Neutrophil (primary cell): ENCODE measurements around the gene POU3F1.

Experiments
- H3K27ac ChIP-seq: fragments of 200-600 bp; sonication (generic); 2 replicates; pipeline ENCODE4 v1.5.1; 2016; ENCODE audit warnings: mild to moderate bottlenecking, moderate library complexity
- H3K27me3 ChIP-seq: fragments of 200-600 bp; sonication (generic); 2 replicates; pipeline ENCODE4 v1.6.0; 2016; ENCODE audit warnings: mild to moderate bottlenecking
- H3K36me3 ChIP-seq: fragments of 200-600 bp; sonication (generic); 2 replicates; pipeline ENCODE4 v1.5.1; 2017
- H3K4me1 ChIP-seq, 2 experiments: fragments of 200-600 bp in 1 of 2; sonication (generic) in 1 of 2; 1 replicate in 1 of 2; 2 replicates in 1 of 2; pipeline versions ENCODE4 v1.5.1 to v1.6.1; 2013 to 2016; ENCODE audit warnings: low read depth in 1 of 2, low read length in 1 of 2, mild to moderate bottlenecking in 1 of 2, moderate library complexity in 1 of 2; ENCODE audit not compliant: control insufficient read depth in 1 of 2, insufficient read depth in 1 of 2
- H3K4me3 ChIP-seq, 2 experiments: fragments of 200-600 bp in 1 of 2; sonication (generic) in 1 of 2; 1 replicate in 1 of 2; 2 replicates in 1 of 2; pipeline ENCODE4 v1.5.1; 2013 to 2016; ENCODE audit warnings: low read depth in 1 of 2, low read length in 1 of 2, mild to moderate bottlenecking in 1 of 2, moderate library complexity in 1 of 2
- H3K9me3 ChIP-seq: fragments of 200-600 bp; sonication (generic); 2 replicates; pipeline ENCODE4 v1.5.1; 2016
- TF ChIP-seq, protein P1 (sequence below): fragments of 200-600 bp; sonication (generic); IDR thresholded peaks from 2 replicates; pipeline ENCODE4 v1.5.1; 2016; ENCODE audit warnings: antibody characterized with exemption

POU3F1 gene

DNA sequence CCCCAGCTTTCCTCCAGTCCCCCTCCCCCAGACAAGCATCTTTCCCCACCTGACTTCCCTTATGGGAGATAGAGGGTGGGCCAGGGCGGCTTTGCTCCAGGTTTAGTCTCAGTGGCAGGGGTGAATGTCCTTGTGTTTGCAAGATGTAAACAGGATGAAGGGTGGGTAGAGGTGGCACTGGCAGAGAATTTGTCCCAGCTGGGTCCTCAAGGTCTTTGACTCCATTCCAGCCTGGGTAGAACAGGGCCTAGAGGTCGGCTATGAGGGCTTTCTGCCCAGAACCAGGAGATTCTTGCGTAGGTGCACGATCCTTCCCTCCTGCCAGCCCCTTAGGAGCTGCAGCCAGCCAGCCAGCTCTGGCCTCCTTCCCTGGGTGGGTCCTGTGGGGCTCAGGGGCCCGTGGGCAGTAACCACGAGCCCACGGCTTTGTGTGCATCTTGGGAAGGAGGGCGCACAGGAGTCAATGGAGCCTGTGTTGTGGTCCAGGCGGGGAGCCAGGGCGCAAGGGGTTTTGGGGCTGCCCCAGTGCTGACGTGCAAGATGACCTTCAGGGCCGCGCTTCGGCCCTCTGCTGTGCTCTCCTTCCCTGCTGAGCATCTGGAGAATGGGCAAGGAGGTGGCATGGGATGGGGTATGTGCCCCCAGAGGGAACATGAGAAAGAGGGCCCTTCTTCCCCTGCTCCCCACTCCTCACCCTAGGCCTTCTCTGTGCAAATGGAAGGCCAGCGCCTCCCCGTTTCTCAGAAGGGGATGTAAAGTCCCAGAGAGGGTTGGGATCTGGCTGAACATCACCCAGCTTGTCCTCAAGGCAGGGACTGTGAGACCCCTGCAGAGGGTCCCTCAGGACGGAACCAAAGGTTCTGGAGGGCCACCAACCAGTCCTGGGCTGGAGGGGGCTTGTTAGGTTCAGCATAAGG lies 15.7 kb downstream of the POU3F1 start:
- peaks cover 6% of the 10 kb centered on the region for H3K36me3 ChIP-seq
- H3K9me3 ChIP-seq = no peaks in the 10 kb centered on the region
- no peak overlapping the region for H3K27ac ChIP-seq
- peaks cover 10 to 11% of the 10 kb centered on the region in 2 experiments for H3K4me1 ChIP-seq
- H3K27me3 ChIP-seq = peaks cover 30% of the 10 kb centered on the region
- H3K4me3 ChIP-seq = no peak overlapping the region
- TF ChIP-seq, protein P1, sequence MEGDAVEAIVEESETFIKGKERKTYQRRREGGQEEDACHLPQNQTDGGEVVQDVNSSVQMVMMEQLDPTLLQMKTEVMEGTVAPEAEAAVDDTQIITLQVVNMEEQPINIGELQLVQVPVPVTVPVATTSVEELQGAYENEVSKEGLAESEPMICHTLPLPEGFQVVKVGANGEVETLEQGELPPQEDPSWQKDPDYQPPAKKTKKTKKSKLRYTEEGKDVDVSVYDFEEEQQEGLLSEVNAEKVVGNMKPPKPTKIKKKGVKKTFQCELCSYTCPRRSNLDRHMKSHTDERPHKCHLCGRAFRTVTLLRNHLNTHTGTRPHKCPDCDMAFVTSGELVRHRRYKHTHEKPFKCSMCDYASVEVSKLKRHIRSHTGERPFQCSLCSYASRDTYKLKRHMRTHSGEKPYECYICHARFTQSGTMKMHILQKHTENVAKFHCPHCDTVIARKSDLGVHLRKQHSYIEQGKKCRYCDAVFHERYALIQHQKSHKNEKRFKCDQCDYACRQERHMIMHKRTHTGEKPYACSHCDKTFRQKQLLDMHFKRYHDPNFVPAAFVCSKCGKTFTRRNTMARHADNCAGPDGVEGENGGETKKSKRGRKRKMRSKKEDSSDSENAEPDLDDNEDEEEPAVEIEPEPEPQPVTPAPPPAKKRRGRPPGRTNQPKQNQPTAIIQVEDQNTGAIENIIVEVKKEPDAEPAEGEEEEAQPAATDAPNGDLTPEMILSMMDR = no peak

DNA sequence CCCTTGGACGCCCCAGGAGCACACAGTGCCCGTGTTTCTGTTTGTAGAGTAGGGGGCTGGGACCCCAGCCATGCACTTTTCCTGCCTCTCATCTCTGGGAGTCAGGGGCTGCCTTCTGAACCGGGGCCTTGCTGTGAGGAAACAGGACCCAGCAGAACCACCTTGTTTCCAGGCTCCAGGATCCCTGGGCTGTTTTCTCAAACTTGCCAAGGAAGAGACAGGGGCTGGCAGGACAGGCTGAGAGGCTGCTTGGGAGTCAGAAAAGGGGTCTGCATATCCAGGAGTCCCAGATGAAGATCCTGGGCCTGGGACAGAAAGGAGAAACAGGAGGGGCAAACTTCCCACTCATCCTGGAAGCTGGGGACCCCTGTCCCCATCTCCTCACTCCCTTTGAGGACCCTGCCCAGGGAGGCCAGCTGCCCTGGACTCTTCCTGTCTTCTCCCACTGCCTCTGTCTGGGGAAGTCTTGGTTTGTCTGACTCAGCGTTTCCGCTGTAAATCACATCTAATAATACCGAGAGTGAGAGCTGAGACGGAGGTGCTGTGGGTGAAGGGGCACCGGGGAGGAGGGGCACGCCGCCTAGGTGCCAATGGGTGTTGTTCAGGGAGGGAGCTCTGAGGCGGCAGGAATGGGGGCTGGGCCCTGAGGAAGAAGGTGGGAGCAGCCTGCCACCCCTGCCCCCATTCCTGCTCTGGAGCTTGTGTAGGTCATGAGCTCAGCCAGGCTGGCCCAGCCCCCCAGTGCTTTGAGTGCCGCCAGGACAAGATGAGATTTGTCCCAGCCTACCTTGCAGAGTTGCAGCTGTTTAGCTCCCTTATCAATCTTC lies 16.7 kb downstream of the POU3F1 start:
- Histone ChIP-seq H3K4me1 (peaks cover 10 to 11% of the 10 kb centered on the region in 2 experiments), H3K4me3 (no peak overlapping the region), H3K27ac (no peak overlapping the region), H3K27me3 (peaks cover 30% of the 10 kb centered on the region), H3K36me3 (peaks cover 16% of the 10 kb centered on the region), H3K9me3 (no peaks in the 10 kb centered on the region)
- TF ChIP-seq, protein P1 = no peak

DNA sequence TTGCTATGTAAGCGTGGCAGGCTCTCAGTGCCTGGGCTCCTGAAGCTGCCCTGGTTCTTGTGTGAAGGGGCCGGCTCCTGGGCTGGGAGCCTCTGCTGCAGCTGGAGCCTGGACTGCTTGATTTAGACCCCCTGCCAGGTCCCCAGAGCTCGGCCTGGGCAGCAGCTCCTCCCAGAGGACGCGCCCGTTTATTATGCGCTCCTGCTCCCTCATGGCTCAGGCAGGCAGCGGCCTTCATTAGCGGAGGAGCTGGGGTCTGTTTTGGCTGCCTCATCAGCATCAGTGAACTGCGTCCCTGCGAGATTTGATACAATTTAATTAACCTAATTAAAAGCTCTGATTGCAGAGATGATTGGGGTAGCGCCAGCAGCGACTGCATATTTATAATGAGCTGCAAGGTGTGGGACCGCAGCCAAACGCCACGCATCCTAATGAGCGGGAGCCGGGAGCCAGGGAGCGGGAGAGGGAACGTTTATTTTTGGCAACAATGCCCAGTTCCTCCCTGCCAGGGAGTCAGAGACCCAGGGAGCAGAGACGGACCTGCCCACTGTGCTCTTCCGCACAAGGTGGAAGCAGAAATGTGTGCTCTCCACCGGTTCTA lies 17.4 kb downstream of the POU3F1 start:
- peaks cover 10 to 11% of the 10 kb centered on the region in 2 experiments for H3K4me1 ChIP-seq
- H3K4me3 ChIP-seq = no peak overlapping the region
- no peaks in the 10 kb centered on the region for H3K9me3 ChIP-seq
- TF ChIP-seq, protein P1 = no peak
- peaks cover 30% of the 10 kb centered on the region for H3K27me3 ChIP-seq
- no peak overlapping the region for H3K27ac ChIP-seq
- peaks cover 21% of the 10 kb centered on the region for H3K36me3 ChIP-seq

DNA sequence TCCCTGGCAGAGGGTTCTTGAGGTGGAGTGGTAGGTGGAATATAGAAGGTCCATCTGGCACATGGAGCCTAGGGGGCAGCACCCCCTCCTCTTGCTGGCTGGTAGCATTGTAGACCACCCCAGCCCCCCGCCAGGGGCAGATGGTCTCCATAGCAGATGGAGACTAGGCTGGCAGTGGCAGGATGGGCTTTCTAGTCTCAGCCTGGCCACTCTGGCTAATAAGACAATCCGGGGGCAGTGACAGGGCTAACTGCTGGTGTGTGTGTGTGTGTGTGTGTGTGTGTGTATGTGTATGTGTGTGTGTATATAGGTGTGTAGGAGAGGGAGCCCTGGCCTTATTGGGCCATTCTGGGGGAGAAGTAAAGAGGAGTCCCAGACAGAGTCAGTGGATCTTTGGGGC lies 17.9 kb downstream of the POU3F1 start:
- Histone ChIP-seq H3K4me3 (no peak overlapping the region), H3K36me3 (peaks cover 25% of the 10 kb centered on the region), H3K4me1 (peaks cover 10 to 11% of the 10 kb centered on the region in 2 experiments), H3K27ac (no peak overlapping the region), H3K9me3 (no peaks in the 10 kb centered on the region), H3K27me3 (peaks cover 30% of the 10 kb centered on the region)
- TF ChIP-seq, protein P1 = no peak

DNA sequence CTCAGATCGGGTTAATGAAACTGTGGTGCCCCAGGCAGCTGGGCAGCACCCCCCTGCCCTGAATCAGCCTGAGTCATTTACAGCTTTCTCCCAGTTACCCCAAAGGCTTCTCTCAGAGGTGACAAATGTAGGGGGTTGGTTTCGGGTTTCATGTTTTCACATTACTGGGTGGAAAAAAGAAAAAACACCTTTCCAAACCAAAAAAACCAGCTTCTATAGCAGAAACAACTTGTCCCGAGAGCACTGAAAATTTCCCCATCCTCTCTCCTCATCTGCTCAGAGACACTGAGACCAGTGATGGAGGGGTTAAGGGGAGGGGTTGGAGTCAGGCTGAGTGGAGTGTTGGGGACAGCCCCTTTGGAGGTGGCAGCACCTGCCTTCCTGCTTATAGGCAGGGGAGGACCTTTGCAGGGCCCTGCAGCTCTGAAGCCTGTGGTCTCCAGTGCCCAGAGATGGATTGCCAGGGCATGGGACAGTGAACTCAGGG lies 18.4 kb downstream of the POU3F1 start:
- Histone ChIP-seq H3K4me3 (no peak overlapping the region), H3K4me1 (peaks cover 10 to 11% of the 10 kb centered on the region in 2 experiments), H3K9me3 (no peaks in the 10 kb centered on the region), H3K27ac (no peak overlapping the region), H3K27me3 (peaks cover 30% of the 10 kb centered on the region), H3K36me3 (peaks cover 31% of the 10 kb centered on the region)
- TF ChIP-seq, protein P1 = no peak
